ENCODE measurements around the gene SP2.
"Not testable (repeated sequence)": the region's sequence is repeated elsewhere in the genome, so short reads cannot be mapped to it uniquely, and the experiment has no call there.

SP2 gene

DNA sequence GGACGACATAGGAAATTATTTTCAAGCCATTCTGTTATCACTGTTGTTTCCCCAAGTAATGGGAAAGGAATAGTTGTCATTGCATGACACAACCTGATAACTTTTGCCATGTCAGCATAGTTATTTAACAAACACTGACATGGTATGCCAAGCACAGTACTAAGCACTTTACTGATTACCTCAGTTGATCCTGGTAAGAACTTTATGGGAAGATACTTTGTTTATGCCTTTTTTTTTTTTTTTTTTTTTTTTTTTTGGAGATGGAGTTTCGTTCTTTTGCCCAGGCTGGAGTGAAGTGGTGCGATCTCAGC lies 29.6 kb downstream of the SP2 start:
- no peak for DNase-seq

- no peak for DNase-seq
Measured at GRCh38 chr17:47927821-47928400, 31.9 kb downstream of the SP2 start.

DNA sequence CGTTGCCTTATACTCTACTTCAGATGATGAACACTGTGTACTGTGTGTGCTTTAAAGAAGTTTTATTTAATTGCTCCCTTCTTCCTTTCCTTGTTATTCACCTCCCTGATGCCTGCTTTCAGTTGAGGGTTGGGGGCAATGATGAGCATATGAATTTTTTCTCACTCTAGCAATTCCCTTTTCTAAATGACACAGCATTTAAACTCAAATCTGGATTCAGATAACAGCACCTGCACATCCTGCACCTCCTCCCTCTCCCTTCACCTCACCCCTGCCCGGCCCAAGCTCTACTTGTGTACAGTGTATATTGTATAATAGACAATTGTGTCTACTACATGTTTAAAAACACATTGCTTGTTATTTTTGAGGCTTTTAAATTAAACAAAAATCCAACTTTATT lies 32.4 kb downstream of the SP2 start:
- no peak for DNase-seq

DNA sequence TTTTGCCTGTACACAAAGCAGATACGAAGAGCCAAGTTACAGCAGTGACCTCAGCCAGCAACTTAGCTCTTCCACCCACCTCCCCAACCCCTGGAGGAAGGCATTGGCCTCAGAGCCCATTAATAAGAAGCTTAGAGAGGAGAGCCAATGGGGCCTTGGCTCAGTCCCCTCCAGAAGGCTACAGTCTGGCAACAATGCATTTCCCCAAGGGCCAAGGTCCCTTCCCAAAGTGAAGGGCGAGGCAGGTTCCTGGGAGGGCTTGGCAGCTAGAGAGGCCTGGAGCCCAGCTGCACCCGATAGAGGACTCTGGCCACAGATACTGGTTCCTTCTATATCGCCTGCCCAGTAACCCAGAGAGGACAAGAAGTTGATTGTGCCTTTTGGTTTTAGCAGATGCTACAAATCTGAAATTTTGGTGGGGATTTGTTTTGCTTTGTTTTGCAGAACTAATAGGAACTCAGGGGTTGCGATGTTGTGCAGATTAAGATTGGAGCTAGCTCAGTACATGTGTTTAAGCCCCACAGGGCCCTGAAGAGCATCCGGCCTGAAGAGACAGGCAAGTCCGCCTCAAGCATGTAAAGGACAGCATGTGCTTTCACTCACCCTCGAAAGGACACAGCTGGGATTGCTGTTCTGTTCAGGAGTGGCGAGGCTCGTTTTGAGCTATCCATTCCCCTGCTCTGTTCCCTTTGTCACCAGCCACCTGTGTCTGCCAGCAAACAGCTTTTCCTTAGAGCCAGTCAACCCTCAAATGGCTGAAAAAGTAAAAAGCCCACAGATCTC lies 33.4 kb downstream of the SP2 start:
- DNase-seq = no peak

GRCh38 chr17:47931848-47932247 lies 35.8 kb downstream of the SP2 start:
- DNase-seq = no peak

- no peak for DNase-seq
Measured at GRCh38 chr17:47934856-47935255, 38.8 kb downstream of the SP2 start.

DNA sequence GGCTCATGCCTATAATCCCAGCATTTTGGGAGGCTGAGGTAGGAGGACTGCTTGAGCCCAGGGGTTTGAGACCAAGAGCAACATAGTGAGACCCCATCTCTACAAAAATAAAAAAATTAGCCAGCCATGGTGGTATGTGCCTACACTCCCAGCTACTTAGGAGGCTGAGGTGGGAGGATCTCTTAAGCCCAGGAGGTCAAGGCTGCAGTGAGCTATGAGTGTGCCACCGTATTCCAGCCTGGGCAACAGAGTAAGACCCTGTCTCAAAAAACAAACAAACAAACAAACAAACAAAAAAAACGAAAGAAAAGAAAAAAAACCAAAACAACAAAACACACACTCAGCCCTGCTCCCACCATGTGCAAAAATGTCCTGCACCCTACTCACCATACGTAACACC lies 39.4 kb downstream of the SP2 start:
- not testable (repeated sequence) for DNase-seq

DNA sequence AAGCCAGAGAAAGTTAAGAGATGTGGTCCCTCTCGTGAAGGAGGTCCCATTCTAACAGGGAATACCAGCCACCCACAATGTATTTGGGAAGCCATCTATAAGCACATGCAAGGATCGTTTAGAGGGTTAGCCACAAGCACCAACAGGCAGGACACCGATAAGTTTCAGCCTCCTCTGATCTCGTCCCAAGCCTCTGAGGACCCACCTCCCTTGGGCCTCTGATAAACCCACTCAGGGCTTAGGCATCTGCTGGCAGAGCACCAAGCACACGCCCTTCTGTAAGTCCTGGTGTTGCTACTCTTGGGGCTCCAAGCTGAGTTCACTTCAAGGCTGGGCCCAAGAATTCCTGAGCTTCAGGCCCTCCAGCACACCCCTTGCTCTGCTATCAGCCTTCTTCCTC lies 39.9 kb downstream of the SP2 start:
- DNase-seq = no peak

DNA sequence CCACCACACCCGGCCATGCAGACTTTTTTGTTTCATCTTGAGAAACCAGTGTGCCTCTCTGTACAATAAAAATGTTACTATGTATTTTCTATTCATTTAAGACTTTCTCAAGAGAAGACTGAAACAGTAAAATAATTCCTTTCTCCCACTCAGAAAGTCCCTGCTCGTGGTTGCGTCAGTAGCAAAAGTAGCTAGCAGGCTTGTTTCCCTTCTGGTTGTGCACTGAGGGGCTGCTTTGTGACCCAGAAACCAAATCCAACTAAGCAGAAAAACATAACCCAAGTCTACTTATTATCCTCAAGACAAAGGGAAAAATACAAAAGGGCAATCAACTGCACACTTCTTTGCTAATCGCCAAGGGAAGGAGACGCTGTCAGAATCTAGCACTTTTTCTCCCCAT lies 41.9 kb downstream of the SP2 start:
- no peak for DNase-seq

DNA sequence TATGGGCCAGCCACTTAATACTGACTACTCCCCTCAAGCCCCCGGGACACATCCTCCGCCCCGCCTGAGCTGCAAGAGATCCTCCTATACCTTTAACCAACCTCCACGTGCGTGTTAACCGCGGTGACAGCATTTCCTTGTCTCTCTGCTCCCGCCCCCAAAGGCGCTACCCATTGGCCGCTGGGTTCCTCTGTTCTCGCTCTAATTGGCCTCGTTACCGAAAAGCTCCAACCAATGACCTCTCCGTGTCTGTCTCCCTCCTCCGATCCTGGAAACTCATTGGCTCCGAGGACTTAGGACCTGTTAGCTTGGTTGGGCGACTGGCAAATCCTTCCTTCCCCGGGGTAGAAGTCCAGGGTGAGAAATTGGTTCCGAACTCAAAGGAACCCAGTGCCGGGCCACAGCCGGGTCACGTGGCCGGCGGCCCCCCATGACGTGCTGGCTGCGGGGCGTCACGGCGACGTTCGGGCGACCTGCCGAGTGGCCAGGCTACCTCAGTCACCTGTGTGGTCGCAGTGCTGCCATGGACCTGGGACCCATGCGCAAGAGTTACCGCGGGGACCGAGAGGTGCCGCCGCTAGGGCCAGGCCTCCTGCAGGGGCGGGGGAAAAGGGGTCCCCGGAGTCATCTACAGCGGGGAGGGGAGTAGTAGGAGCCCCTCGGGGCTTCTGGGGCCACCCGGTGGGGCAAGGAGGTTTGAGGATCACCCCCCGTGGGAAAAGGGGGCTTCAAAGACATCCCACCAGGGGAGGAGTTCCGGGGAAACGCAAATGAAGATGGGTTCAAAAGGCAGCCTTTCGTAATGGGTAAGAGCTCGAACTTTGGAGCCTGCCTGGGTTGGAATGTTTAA lies 45.4 kb downstream of the SP2 start, which contains the start of gene PNPO:
PNPO (plus strand) TSS at position 326 of the 850 bp plus-strand sequence; CDS start at position 431, 105 bp downstream.
- DNase-seq = peak; percentile 87

GRCh38 chr17:47942096-47942510 lies 46.1 kb downstream of the SP2 start:
- DNase-seq = no peak

DNA sequence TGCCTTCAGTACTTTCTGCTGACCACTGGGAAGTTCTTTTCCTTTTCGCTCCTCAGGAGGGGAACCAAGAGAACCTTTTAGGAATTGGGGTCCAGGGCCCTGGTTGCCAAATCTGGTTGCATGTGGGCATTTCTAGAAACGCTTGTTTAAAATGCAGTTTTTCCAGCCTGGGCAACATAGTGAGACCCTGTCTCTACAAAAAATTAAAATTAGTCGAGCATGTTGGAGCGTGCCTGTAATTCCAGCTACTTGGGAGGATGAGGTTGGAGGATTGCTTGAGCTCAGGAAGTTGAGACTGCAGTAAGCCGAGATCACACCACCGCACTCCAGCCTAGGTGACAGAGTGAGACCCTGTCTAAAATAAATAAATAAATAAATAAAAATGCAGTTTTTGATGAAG lies 46.5 kb downstream of the SP2 start:
- DNase-seq = no peak

DNA sequence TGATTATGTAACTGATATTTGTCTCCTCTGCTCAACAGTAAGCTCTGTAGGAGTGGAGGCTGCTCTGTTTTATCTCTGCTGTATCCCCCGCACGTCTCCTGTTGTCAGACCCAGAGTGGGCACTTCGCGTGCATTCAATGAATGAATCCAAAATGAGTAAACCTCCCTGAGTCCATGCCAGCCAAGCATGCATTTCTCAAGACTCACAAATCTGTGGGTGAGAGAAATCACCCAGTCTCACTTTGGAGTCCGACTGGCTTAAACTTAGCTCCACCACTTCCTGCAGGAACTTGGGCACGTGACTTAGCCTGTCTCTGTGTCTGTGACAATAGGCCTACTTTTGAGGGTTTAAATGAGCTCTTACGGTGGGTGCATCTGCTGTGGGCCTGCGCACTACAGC lies 49.0 kb downstream of the SP2 start:
- no peak for DNase-seq

GRCh38 chr17:47945529-47946508 lies 49.8 kb downstream of the SP2 start:
- DNase-seq = no peak

- no peak for DNase-seq
Measured at GRCh38 chr17:47946516-47946915, 50.5 kb downstream of the SP2 start.

DNA sequence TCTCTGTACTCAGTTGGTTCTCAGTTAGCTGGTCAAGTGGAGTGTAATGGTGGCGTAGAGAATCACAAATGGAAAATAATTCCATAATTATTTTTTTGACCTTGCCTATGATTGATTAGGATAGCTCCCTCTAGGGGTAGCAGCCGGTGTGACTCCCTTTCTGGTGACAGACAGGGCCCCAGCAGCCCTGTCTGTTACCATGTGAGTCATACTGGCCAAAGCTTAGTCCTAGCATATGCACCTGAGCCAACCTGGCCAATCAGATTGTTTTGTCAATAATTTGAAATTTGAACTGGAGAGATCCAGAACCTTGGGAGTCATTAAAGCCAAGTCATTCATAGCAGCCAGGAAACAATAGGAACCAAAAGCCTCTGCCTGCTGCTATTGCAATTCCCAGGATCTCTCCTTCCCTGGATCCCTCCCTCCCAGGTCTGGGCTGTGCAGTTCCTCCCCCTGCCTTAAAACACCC lies 50.9 kb downstream of the SP2 start:
- peak; percentile 70 for DNase-seq

- DNase-seq = no peak
Measured at GRCh38 chr17:47948706-47949196, 52.7 kb downstream of the SP2 start.

GRCh38 chr17:47949197-47949759 lies 53.2 kb downstream of the SP2 start:
- DNase-seq = peak; percentile 86

- DNase-seq = no peak
Measured at GRCh38 chr17:47949946-47950345, 53.9 kb downstream of the SP2 start.

DNA sequence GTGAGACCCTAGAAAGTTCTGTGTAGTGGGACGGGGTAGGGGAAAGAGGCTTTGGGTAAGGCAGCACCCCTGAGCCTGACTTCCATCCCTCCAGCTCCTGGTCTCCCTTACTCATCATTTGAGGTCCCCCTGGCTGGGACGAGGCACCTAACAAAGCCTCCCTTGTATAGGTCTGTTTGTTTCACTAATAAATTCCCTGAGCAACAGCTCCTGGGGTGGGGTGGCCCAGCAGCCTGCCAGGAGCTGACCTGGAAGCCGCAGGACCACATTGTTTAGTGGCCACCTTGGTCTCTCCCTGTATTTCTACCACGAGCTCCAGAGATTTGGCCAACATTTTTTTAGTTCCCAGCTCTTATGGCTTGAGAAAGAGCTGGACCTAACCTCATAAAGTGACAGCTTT lies 54.4 kb downstream of the SP2 start:
- DNase-seq = no peak

DNA sequence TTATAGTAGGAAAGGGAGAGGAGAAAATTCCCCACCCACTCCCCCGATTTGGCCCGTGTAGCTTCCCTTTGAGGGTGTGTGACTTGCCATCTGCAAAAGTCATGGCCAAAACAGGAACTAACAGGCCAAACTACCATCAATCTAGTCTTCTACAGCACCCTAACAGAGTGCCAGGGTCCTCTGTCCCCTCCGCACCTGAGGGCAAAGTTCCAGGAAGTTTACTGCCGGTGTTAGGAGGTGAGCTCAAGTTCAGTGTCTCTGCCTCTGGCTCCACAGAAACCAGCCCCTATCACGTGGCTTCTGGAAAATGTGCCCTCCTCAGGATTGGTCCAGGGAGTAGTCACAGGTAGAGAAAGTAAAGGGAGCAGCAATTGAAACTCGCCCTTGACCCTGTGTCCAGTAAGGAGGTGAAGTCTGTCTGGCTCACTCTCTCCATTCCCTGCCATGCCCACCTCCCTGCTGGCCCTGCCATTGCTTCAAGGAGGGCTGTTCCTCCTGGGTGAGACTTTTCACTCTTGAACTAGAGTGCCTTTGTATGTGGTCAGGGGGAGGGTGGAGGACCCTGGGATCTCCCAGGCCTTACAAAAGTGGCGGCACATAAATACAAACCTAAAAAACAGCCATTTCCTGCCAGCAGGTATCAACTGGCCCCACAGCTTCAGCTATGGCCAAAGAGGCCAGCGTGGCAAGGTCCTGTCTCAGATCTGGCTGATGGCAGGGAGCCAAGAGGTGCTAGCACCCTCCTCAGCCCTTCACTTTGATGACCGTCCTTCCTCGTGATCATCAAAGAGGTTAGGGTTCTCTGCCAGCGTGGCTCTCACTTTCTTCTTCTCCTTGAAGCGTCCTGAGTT lies 56.4 kb downstream of the SP2 start:
- no peak for DNase-seq

All from activated CD4-positive, CD25-positive, alpha-beta regulatory T cell treated with anti-CD3 and anti-CD28 coated beads, Interleukin-2, amount 50 U/mL, for 72 hours (primary cell).